GM12891 (cell line): ENCODE data around the gene CPB2.

Experiments
- PAX5 ChIP-seq: IDR thresholded peaks from 2 replicates; pipeline ENCODE4 v1.6.1; 2011; ENCODE audit warnings: low read length, moderate library complexity, mild to moderate bottlenecking; ENCODE audit not compliant: insufficient read depth, severe bottlenecking
- POLR2A ChIP-seq: IDR thresholded peaks from 2 replicates; pipeline ENCODE4 v1.6.1; 2011; ENCODE audit warnings: low read depth, low read length, control low read depth
- TAF1 ChIP-seq: IDR thresholded peaks from 2 replicates; pipeline ENCODE4 v1.6.1; 2011; ENCODE audit warnings: low read depth, low read length, control low read depth

DNA sequence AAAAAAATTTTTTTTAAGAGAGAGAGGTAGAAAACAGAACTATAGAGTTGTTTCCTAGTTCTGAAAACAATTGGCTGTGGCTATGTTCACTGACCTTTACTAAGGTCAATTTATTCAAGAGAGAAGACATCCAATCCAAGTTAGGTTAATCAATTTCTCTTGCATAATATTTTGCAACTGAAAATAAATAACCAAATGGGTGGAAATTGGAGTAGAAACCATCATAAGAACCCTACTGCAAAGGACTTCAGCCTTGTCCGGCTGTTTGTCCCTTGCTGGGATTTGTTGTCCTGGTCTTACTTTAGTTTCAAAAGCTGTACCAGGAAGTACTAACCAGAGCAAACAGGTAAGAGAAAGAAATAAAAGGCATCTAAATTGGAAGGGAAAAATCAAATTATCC lies 29.0 kb downstream of the CPB2 start:
- TF ChIP-seq PAX5 = no peak
- TF ChIP-seq POLR2A = no peak
- TF ChIP-seq TAF1 = no peak
